Progenitor cell of endocrine pancreas (in vitro differentiated cells): ENCODE results near the gene IL9R. TPM values are rescaled to one million over a fixed set of nuclear protein-coding genes. Genes with fewer than 3 reads are reported as not detected.
"Not testable (repeated sequence)": the region's sequence is repeated elsewhere in the genome, so short reads cannot be mapped to it uniquely, and the experiment has no call there.

Source experiments
- DNase-seq: peaks from one replicate; pipeline ENCODE4 v3.0.0; 2021; ENCODE audit warnings: low spot score; ENCODE audit not compliant: unreplicated experiment
- H3K27ac Mint-ChIP-seq: 2 replicates; pipeline ENCODE4 v1.8.0; 2021; ENCODE audit warnings: mild to moderate bottlenecking, moderate library complexity, mixed read lengths
- H3K27me3 Mint-ChIP-seq: 2 replicates; pipeline ENCODE4 v1.8.0; 2021; ENCODE audit warnings: mixed read lengths
- H3K36me3 Mint-ChIP-seq: 2 replicates; pipeline ENCODE4 v1.8.0; 2022; ENCODE audit warnings: mixed read lengths; ENCODE audit not compliant: insufficient read depth
- H3K4me1 Mint-ChIP-seq: 2 replicates; pipeline ENCODE4 v1.8.0; 2021; ENCODE audit warnings: low read depth, mixed read lengths
- H3K4me3 Mint-ChIP-seq: 2 replicates; pipeline ENCODE4 v1.8.0; 2021; ENCODE audit warnings: low read depth, mild to moderate bottlenecking, moderate library complexity, mixed read lengths
- H3K9me3 Mint-ChIP-seq: 2 replicates; pipeline ENCODE4 v1.8.0; 2021; ENCODE audit warnings: low read depth, mixed read lengths
- total RNA-seq: library from RNA; stranded (reverse); gene quantifications from 2 replicates; pipeline ENCODE4 v1.2.1, GENCODE V29; 2021
- TF ChIP-seq, protein P1 (sequence below): fragments of 200-600 bp; sonication (generic); IDR thresholded peaks from one replicate; pipeline ENCODE4 v1.5.0; 2021; ENCODE audit warnings: antibody characterized with exemption, mild to moderate bottlenecking; ENCODE audit not compliant: unreplicated experiment

The IL9R gene
- total RNA-seq, 1 donor from 2014 or later = not detected

DNA sequence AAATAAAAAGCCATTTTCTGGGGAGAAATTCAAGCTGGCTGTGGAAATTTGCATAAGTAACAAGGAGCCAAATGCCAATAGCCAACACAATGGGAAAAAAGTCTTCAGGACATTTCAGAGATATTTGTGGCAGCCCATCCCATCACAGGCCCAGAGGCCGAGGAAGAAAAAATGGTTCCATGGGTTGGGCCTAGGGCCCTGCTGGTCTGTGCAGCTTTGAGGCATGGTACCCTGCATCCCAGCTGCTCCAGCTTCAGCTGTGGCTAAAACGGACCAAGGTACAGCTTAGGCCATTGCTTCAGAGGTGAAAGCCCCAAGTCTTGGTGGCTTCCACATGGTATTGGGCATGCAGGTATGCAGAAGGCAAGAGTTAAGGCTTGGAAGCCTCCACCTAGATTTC is 14.2 kb upstream of the IL9R start:
- H3K27me3 Mint-ChIP-seq = no peaks in the 10 kb centered on the region
- DNase-seq = no peak
- no peaks in the 10 kb centered on the region for H3K36me3 Mint-ChIP-seq
- TF ChIP-seq, protein P1, sequence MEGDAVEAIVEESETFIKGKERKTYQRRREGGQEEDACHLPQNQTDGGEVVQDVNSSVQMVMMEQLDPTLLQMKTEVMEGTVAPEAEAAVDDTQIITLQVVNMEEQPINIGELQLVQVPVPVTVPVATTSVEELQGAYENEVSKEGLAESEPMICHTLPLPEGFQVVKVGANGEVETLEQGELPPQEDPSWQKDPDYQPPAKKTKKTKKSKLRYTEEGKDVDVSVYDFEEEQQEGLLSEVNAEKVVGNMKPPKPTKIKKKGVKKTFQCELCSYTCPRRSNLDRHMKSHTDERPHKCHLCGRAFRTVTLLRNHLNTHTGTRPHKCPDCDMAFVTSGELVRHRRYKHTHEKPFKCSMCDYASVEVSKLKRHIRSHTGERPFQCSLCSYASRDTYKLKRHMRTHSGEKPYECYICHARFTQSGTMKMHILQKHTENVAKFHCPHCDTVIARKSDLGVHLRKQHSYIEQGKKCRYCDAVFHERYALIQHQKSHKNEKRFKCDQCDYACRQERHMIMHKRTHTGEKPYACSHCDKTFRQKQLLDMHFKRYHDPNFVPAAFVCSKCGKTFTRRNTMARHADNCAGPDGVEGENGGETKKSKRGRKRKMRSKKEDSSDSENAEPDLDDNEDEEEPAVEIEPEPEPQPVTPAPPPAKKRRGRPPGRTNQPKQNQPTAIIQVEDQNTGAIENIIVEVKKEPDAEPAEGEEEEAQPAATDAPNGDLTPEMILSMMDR = no peak
- H3K4me3 Mint-ChIP-seq = no peak overlapping the region
- H3K9me3 Mint-ChIP-seq = peaks cover 21% of the 10 kb centered on the region
- H3K4me1 Mint-ChIP-seq = no peaks in the 10 kb centered on the region
- H3K27ac Mint-ChIP-seq = no peak overlapping the region

DNA sequence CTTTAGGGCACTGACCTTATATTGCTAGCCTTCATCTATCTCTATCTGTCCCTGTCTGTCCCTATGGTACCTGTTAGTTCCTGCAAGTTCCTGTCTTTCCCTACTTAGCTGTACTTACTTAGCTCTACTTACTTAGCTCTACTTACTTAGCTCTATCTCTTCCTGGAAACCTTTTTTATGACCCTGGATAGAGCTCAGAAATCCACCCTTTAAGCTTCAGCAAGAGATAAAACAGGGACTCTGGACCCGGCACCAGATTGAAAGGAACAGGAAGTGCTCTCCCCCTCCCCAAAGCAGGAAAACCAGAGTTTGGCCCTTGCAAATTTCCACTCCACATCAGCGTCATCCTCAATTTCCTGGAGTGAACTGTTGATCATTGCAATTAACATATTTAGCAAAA is 12.3 kb upstream of the IL9R start:
- peaks cover 2% of the 10 kb centered on the region for H3K36me3 Mint-ChIP-seq

DNA sequence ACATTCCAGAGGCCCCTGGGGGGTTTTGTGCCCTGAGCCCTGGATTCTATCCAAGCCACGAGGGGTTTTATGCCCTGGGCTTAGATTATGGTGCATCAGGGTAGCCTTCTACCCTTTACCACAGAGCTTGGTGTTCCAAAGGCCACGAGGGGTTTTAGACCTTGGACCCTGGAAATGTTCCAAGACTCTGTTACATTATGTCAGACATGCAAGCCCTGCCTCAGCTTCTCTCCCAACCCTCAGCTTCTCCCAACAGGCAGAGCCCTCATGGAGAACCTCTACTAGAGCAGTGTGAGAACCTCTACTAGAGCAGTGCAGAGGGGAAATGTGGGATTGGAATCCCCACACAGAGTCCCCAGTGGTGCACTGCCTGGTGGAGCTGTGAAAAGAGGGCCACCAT is 10.5 kb upstream of the IL9R start:
- not testable (repeated sequence) for DNase-seq, H3K36me3 Mint-ChIP-seq, H3K4me3 Mint-ChIP-seq, H3K4me1 Mint-ChIP-seq, H3K27ac Mint-ChIP-seq, H3K27me3 Mint-ChIP-seq
- H3K9me3 Mint-ChIP-seq = peaks cover 24% of the 10 kb centered on the region

More for the DNA sequence above, 12.3 kb upstream of the IL9R start:
- Mint-ChIP-seq H3K4me3 (no peak overlapping the region), H3K9me3 (peaks cover 25% of the 10 kb centered on the region), H3K27ac (no peak overlapping the region), H3K4me1 (no peaks in the 10 kb centered on the region), H3K27me3 (no peaks in the 10 kb centered on the region)
- no peak for DNase-seq
- TF ChIP-seq, protein P1 = no peak

DNA sequence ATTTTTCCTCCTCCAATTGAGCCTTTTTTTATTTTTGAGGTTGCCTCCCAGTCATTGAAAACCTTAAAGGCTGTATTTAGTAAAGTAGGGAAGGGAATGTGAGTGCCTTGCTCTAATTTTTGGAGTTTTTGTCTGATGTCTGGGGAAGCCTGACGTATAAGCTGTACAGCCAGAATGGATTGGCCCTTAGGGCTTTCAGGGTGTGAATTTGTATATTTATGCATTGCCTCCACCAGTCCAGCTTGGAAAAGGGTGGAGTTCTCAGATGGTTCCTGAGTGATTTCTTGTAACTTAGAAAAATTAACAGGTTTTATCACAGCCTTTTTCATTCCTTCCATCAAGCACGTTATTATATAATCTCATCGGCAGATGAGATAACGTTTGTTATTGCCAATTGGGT is 8.6 kb upstream of the IL9R start:
- DNase-seq = no peak
- no peaks in the 10 kb centered on the region for H3K27me3 Mint-ChIP-seq
- peaks cover 2% of the 10 kb centered on the region for H3K36me3 Mint-ChIP-seq
- TF ChIP-seq, protein P1 = no peak
- no peak overlapping the region for H3K4me3 Mint-ChIP-seq
- peaks cover 24% of the 10 kb centered on the region for H3K9me3 Mint-ChIP-seq
- H3K27ac Mint-ChIP-seq = no peak overlapping the region
- H3K4me1 Mint-ChIP-seq = no peaks in the 10 kb centered on the region

DNA sequence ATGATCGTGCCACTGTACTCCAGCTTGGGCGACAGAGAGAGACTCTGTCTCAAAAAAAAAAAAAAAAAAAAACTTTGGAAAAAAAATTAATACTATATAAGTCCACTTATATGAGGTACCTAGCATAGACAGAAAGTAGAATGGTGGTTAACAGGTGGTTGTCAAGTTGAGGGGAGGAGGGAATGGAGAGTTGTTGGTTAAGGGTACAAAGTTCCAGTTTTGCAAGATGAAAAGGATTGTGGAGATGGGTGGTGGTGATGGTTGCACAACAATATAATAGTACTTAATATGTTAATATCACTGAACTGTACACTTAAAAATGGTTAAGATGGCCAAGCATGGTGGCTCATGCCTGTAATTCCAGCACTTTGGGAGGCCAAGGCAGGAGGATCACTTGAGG is 4.1 kb upstream of the IL9R start:
- Mint-ChIP-seq H3K36me3 (peaks cover 2% of the 10 kb centered on the region), H3K27ac (no peak overlapping the region), H3K27me3 (no peaks in the 10 kb centered on the region), H3K4me1 (no peaks in the 10 kb centered on the region), H3K4me3 (no peak overlapping the region), H3K9me3 (peaks cover 21% of the 10 kb centered on the region)
- TF ChIP-seq, protein P1 = no peak
- DNase-seq = no peak

DNA sequence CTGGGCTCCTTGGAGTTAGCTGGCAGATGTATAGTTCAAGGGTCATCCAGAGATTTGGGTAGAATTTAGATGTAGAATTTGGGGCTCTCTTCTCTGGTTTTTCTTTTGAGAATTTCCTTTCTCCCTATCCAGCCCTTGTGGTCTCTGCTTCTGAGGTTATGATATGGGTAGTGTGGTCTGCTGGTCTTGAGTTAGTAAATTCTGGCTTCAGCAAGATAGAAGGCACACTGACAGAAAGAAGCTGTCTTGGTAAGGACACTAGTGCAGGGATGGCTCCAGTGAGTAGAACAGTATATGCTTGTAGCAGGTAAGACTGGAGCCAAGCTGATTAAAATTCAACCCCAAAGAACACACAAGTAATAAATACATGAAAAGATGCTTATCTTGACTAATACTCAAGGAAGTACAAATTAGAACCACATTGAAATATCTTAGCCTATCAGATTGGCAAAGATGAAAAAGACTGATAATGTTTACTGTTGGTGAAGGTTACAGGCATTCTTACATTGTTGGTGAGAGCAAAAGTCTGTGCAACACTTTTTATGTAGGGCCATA is 2.1 kb upstream of the IL9R start:
- Mint-ChIP-seq H3K4me3 (no peak overlapping the region), H3K36me3 (no peaks in the 10 kb centered on the region), H3K27ac (no peak overlapping the region), H3K27me3 (no peaks in the 10 kb centered on the region), H3K9me3 (peaks cover 14% of the 10 kb centered on the region), H3K4me1 (no peaks in the 10 kb centered on the region)
- TF ChIP-seq, protein P1 = no peak
- no peak for DNase-seq
